ENCODE results near the gene EEF1A1. TPM values are rescaled to one million over a fixed set of nuclear protein-coding genes. Genes with fewer than 3 reads are reported as not detected.
A peak's percentile ranks its signal among the peaks of the same experiment; 100 is the strongest.

Gene EEF1A1
- total and polyA plus RNA-seq, 10 donors: 7,486 to 13,640 (median 9,400) TPM

DNA sequence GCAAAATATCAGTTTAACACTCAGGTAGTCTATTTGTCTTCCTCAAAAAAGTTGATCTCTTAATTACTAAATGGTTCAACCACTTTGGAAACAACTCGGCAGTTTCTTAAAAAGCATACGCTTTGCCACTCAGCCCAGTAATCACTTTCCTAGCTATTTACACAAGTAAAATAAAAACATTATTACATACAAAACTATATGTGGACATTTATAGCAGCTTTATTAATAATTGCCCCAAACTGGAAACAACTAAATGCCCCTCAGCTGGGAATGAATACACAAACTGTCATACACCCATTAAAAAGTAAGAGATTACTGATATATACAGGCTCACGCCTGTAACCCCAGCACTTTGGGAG lies 7.4 kb downstream of the EEF1A1 start:
- Histone ChIP-seq H3K4me3 (no peak overlapping the region), H3K27ac (peak overlapping the region in 2 of 8 donors; percentile 58 to 69), H3K27me3 (replicated peaks in 1 of 7) (no peaks in the 10 kb centered on the region), H3K4me1 (peaks cover 29 to 76% (median 39%) of the 10 kb centered on the region in 6 donors), H3K9me3 (no peaks in the 10 kb centered on the region), H3K36me3 (peaks cover 0 to 69% (median 36%) of the 10 kb centered on the region in 6 donors)
- DNase-seq: no peak
- TF ChIP-seq POLR2AphosphoS5 (IDR thresholded peaks at IDR 0.05) (no peak), POLR2A (IDR thresholded peaks at IDR 0.05) (no peak)
- TF ChIP-seq, protein P1, sequence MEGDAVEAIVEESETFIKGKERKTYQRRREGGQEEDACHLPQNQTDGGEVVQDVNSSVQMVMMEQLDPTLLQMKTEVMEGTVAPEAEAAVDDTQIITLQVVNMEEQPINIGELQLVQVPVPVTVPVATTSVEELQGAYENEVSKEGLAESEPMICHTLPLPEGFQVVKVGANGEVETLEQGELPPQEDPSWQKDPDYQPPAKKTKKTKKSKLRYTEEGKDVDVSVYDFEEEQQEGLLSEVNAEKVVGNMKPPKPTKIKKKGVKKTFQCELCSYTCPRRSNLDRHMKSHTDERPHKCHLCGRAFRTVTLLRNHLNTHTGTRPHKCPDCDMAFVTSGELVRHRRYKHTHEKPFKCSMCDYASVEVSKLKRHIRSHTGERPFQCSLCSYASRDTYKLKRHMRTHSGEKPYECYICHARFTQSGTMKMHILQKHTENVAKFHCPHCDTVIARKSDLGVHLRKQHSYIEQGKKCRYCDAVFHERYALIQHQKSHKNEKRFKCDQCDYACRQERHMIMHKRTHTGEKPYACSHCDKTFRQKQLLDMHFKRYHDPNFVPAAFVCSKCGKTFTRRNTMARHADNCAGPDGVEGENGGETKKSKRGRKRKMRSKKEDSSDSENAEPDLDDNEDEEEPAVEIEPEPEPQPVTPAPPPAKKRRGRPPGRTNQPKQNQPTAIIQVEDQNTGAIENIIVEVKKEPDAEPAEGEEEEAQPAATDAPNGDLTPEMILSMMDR (IDR thresholded peaks at IDR 0.05 in 8 of 11, conservative IDR thresholded peaks at IDR 0.05 in 3 of 11): no peak
- intact Hi-C loops (cut with DNase I; ENCODE audit: low total_unique reads): loop anchor here (10.0 kb wide), 1 partner anchor 49 kb away; the partner anchor contains the start of gene MTO1
- WGBS, 5 donors: 62 to 78% (median 73%) methylated on average over 3 of the region's 3 CpGs

DNA sequence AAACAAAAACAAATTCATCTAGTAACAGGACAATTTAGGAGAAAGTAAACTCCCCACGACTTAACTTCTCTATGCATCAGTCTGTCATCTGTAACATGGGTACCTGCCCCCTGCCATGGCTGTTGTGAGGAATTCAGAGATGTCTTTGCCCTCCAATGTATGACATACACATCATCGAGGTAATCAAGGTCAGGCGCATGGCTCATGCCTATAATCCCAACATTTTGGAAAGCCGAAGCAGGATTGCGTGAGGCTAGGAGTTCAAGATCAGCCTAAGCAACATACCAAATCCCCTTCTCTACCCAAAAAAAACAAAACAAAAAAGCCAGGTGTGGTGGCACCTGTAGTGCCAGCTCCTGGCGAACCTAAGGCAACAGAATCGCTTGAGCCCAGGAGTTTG lies 9.0 kb downstream of the EEF1A1 start:
- no peak overlapping the region for H3K4me3 ChIP-seq
- H3K4me1 ChIP-seq: peaks cover 17 to 61% (median 25%) of the 10 kb centered on the region in 6 donors
- H3K36me3 ChIP-seq: peaks cover 0 to 53% (median 26%) of the 10 kb centered on the region in 6 donors
- no peaks in the 10 kb centered on the region for H3K27me3 ChIP-seq (replicated peaks in 1 of 7)
- H3K27ac ChIP-seq: peak overlapping the region in 3 of 8 donors; percentile 10 to 46 (median 26)
- H3K9me3 ChIP-seq: no peaks in the 10 kb centered on the region
- TF ChIP-seq POLR2AphosphoS5 (IDR thresholded peaks at IDR 0.05): peak in 1 of 3 donors; percentile 18
- TF ChIP-seq, protein P1 (IDR thresholded peaks at IDR 0.05 in 8 of 11, conservative IDR thresholded peaks at IDR 0.05 in 3 of 11): no peak
- no peak for TF ChIP-seq POLR2A (IDR thresholded peaks at IDR 0.05)
- intact Hi-C loops (cut with DNase I; ENCODE audit: low total_unique reads): loop anchor here (10.0 kb wide), 1 partner anchor 47 kb away; the partner anchor contains the start of gene MTO1
- no peak for DNase-seq
- WGBS, 5 donors: 91 to 95% (median 92%) methylated on average over 7 of the region's 7 CpGs

DNA sequence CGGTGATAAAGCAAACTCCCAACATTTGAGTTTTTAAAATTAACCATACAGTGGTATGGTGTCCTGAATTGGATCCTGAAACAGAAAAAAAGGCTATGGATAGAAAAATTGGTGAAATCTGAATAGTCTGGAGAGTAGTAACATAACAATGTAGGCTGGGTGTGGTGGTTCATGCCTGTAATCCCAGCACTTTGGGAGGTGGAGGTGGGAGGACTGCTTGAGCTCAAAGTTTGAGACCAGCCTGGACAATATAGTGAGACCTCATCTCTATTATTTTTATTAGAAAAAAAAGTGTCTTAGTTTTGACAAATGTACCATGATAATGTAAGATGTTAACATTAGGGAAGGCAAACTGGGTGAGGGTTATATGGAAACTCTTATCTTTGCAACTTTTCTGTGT lies 11.0 kb downstream of the EEF1A1 start:
- intact Hi-C loops (cut with DNase I; ENCODE audit: low total_unique reads): loop anchor here (10.0 kb wide), 1 partner anchor 45 kb away; the partner anchor contains the start of gene MTO1
- Histone ChIP-seq H3K27ac (no peak overlapping the region), H3K36me3 (peaks cover 0 to 36% (median 11%) of the 10 kb centered on the region in 6 donors), H3K27me3 (replicated peaks in 1 of 7) (no peaks in the 10 kb centered on the region), H3K4me3 (no peak overlapping the region), H3K9me3 (peaks cover 0 to 8% (median 2%) of the 10 kb centered on the region in 8 donors), H3K4me1 (peaks cover 0 to 42% (median 5%) of the 10 kb centered on the region in 6 donors)
- TF ChIP-seq POLR2AphosphoS5 (IDR thresholded peaks at IDR 0.05) (no peak), POLR2A (IDR thresholded peaks at IDR 0.05) (no peak)
- TF ChIP-seq, protein P1 (IDR thresholded peaks at IDR 0.05 in 8 of 11, conservative IDR thresholded peaks at IDR 0.05 in 3 of 11): no peak
- 93 to 100% (median 98%) methylated on average over 1 of the region's 1 CpG for WGBS, 5 donors
- no peak for DNase-seq

DNA sequence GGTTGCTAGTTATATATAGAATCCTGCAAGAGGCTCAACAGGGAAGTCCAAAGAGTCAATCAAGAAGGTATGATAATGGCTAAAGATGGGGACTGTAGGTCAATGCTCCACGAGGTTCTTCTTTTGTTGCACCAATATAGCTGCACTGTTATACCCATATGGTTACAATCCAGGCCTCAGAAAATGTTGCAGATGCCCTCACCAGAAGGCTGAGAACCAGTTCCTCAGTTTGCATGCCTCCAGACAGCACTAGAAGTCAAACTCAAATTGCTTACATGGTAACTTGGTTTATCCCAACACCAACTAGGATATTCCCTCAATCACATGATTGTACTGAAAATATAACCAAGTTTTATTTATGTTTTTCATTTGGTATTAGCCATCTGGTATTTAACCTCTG lies 12.1 kb downstream of the EEF1A1 start:
- DNase-seq: no peak
- TF ChIP-seq, protein P1 (IDR thresholded peaks at IDR 0.05 in 8 of 11, conservative IDR thresholded peaks at IDR 0.05 in 3 of 11): no peak
- intact Hi-C loops (cut with DNase I; ENCODE audit: low total_unique reads): no loop called here
- Histone ChIP-seq H3K27me3 (replicated peaks in 1 of 7) (no peaks in the 10 kb centered on the region), H3K4me3 (no peak overlapping the region), H3K36me3 (peaks cover 0 to 36% (median 11%) of the 10 kb centered on the region in 6 donors), H3K27ac (peak overlapping the region in 1 of 8 donors; percentile 3), H3K9me3 (peaks cover 0 to 10% (median 2%) of the 10 kb centered on the region in 8 donors), H3K4me1 (peaks cover 0 to 31% (median 0%) of the 10 kb centered on the region in 6 donors)
- 36 to 63% (median 60%) methylated on average over 1 of the region's 1 CpG for WGBS, 5 donors
